ENCODE measurements around the gene COL27A1. TPM values are rescaled to one million over a fixed set of nuclear protein-coding genes. Genes with fewer than 3 reads are reported as not detected.

The COL27A1 gene
- total and polyA plus RNA-seq, 2 donors (not counting 3 experiments of a cell fraction or from before 2014, with no cell fraction given) = 14.7 to 49.1 TPM

- dilution Hi-C loops (cut with MboI; ENCODE audit: extremely low pct_ligation_motif_present, low sequenced_read_pairs) = no loop called here
- no peaks in the 10 kb centered on the region for H3K9me1 ChIP-seq (replicated peaks; ENCODE audit: control insufficient read depth, extremely low read depth, insufficient read depth, low read length)
- H2AFZ ChIP-seq (ENCODE audit: low read depth, low read length) = no peak overlapping the region
- POLR2A ChIA-PET = no interaction called here
- H3K4me2 ChIP-seq (ENCODE audit: insufficient read depth, low read length) = no peak overlapping the region
- no peaks in the 10 kb centered on the region for H3K79me2 ChIP-seq (ENCODE audit: control insufficient read depth, insufficient read depth, low read length)
- TF ChIP-seq POLR2AphosphoS5 (IDR thresholded peaks at IDR 0.05; ENCODE audit: insufficient read depth, low read depth, low read length) (no peak), MAX (IDR thresholded peaks at IDR 0.05; ENCODE audit: insufficient read depth, insufficient read length) (no peak), CTCF (IDR thresholded peaks at IDR 0.05; ENCODE audit: extremely low read depth in 1 of 2, insufficient read depth in 1 of 2, low read depth in 1 of 2, low read length in 2 of 2) (no peak), POLR2A (IDR thresholded peaks at IDR 0.05; ENCODE audit: low read depth, low read length) (no peak), FOS (IDR thresholded peaks at IDR 0.05; ENCODE audit: borderline replicate concordance, insufficient read depth, low read length) (no peak), EZH2 (IDR thresholded peaks at IDR 0.05; ENCODE audit: borderline replicate concordance, low read depth, low read length, severe bottlenecking) (no peak), MYC (IDR thresholded peaks at IDR 0.05; ENCODE audit: low read depth, low read length) (no peak), JUN (IDR thresholded peaks at IDR 0.05; ENCODE audit: borderline replicate concordance, insufficient read depth, insufficient read length, low read depth) (no peak), GATA2 (IDR thresholded peaks at IDR 0.05; ENCODE audit: insufficient read depth, insufficient read length, low read depth, low read length) (no peak)
- H3K36me3 ChIP-seq (ENCODE audit: control insufficient read depth in 2 of 2, extremely low read depth in 1 of 2, insufficient read depth in 2 of 2, low read length in 2 of 2) = no peaks in the 10 kb centered on the region
- H3K27me3 ChIP-seq (ENCODE audit: control insufficient read depth in 2 of 2, insufficient read depth in 2 of 2, low read length in 2 of 2) = peaks cover 28 to 33% of the 10 kb centered on the region in 2 experiments
- H3K9me3 ChIP-seq (replicated peaks; ENCODE audit: control insufficient read depth, insufficient read depth, low read length) = no peaks in the 10 kb centered on the region
- FAIRE-seq (no peak), DNase-seq (ENCODE audit: low read depth, low spot score) (no peak)
- CTCF ChIA-PET = interaction anchor here (0.9 to 2.6 kb wide), 5 partner anchors 44 to 152 kb away, joined by 3 to 14 read pairs (median 6); no protein-coding TSS in a partner anchor
- no peaks in the 10 kb centered on the region for H4K20me1 ChIP-seq (replicated peaks; ENCODE audit: control insufficient read depth, extremely low read depth, insufficient read depth, low read length)
- no TSS peak for BruUV-seq (replicated peaks)
- no peaks in the 10 kb centered on the region for H3K4me1 ChIP-seq (ENCODE audit: control insufficient read depth, extremely low read depth, insufficient read depth, low read length)
- H3K4me3 ChIP-seq (replicated peaks in 1 of 3; ENCODE audit: insufficient read depth in 1 of 3, low read depth in 1 of 3, low read length in 3 of 3) = no peak overlapping the region
- no peak overlapping the region for H3K27ac ChIP-seq (ENCODE audit: insufficient read depth, low read depth, low read length)
- intact Hi-C loops (cut with micrococcal nuclease) = no loop called here
- H3K9ac ChIP-seq (replicated peaks; ENCODE audit: extremely low read depth, insufficient read depth, low read length) = no peak overlapping the region
These were observed 16.3 kb upstream of the COL27A1 start for GRCh38 chr9:114139071-114139470.

All from endothelial cell of umbilical vein (primary cell).